Measurements from ENCODE around the gene ABLIM2. TPM values are rescaled to one million over a fixed set of nuclear protein-coding genes. Genes with fewer than 3 reads are reported as not detected.

The ABLIM2 gene
- total RNA-seq, 2 experiments from 2014 or later, result 0.76 TPM; not detected in 1

DNA sequence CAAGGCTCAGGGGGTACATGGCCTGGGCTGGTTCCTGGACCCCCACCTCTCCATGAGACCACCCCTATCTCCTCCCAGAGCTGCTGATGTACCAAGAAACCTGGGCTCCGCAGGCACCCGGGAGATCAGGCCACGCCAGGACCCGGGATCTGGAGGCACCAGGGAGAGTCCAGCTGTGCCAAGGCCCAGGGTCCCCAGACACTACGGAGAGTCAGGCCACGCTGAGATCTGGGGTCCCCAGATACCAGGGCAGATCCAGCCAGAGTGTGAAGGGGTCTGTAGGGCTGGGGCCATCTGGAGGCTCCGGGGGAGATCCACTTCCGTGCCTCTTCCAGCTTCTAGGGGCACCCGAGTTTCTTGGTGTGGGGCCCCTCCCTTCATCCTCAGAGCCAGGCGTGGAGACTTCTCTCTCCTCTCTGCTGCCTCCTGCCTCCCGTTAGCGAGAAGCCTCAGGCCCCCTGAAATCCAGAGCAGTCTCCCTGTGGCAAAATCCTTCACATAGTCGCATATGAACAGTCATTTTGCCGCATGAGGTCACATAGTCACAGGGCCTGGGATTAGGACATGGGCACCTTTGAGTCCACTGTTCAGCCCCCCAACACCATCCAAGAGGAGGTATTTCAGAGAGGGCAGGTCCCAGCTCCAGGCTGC is 9.7 kb downstream of the ABLIM2 start:
- POLR2A ChIA-PET, result no interaction called here
- TF ChIP-seq, protein P1, sequence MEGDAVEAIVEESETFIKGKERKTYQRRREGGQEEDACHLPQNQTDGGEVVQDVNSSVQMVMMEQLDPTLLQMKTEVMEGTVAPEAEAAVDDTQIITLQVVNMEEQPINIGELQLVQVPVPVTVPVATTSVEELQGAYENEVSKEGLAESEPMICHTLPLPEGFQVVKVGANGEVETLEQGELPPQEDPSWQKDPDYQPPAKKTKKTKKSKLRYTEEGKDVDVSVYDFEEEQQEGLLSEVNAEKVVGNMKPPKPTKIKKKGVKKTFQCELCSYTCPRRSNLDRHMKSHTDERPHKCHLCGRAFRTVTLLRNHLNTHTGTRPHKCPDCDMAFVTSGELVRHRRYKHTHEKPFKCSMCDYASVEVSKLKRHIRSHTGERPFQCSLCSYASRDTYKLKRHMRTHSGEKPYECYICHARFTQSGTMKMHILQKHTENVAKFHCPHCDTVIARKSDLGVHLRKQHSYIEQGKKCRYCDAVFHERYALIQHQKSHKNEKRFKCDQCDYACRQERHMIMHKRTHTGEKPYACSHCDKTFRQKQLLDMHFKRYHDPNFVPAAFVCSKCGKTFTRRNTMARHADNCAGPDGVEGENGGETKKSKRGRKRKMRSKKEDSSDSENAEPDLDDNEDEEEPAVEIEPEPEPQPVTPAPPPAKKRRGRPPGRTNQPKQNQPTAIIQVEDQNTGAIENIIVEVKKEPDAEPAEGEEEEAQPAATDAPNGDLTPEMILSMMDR (conservative IDR thresholded peaks at IDR 0.05; ENCODE audit: low read length), result no peak
- no peak for TF ChIP-seq EZH2phosphoT487 (IDR thresholded peaks at IDR 0.05; ENCODE audit: borderline replicate concordance, low read depth, low read length)
- no peak overlapping the region for H2AFZ ChIP-seq (ENCODE audit: low read length)
- no peak for DNase-seq (ENCODE audit: low spot score)
- CTCF ChIA-PET (ENCODE audit: unreplicated experiment), result no interaction called here
- H3K4me2 ChIP-seq (ENCODE audit: low read length), result no peak overlapping the region
- no peaks in the 10 kb centered on the region for H3K9me2 ChIP-seq (ENCODE audit: insufficient read depth, low read length)
- no peaks in the 10 kb centered on the region for H4K20me1 ChIP-seq (ENCODE audit: insufficient read depth, low read length)
- no peak overlapping the region for H3K27ac ChIP-seq (ENCODE audit: low read depth, low read length, poor library complexity, severe bottlenecking)
- no peaks in the 10 kb centered on the region for H3K9me3 ChIP-seq (ENCODE audit: low read length)
- H3K79me2 ChIP-seq (ENCODE audit: insufficient read depth, low read depth, low read length), result no peaks in the 10 kb centered on the region
- H3K36me3 ChIP-seq (ENCODE audit: insufficient read depth, low read length), result no peaks in the 10 kb centered on the region
- BruUV-seq (replicated peaks), result no TSS peak
- no peak overlapping the region for H3K4me3 ChIP-seq (ENCODE audit: low read depth, low read length, poor library complexity, severe bottlenecking)
- intact Hi-C loops (cut with micrococcal nuclease; ENCODE audit: unreplicated experiment), result no loop called here
- H3K4me1 ChIP-seq (ENCODE audit: insufficient read depth, low read length, poor library complexity, severe bottlenecking), result no peaks in the 10 kb centered on the region

DNA sequence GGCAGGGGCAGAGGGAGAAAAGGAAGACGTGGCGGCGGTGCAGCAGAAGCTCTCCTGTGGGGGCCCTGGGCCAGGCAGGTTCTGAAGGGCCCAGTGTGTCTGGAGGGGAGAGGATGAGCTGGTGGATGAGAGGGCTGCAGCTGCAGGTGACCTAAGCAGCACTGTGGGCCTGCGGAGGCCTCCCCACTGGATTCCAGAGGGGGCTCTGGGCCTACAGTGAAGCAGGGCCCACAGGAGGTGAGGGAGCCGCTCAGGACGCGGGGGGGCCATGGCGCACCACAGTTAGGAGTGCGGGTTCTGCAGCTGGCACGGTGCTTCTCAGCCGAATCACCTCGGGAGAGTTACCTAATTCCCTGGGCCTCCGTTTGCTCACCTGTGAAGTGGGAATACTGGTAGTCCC is 10.5 kb downstream of the ABLIM2 start:
- Histone ChIP-seq H4K20me1 (ENCODE audit: insufficient read depth, low read length) (no peaks in the 10 kb centered on the region), H3K4me1 (ENCODE audit: insufficient read depth, low read length, poor library complexity, severe bottlenecking) (no peaks in the 10 kb centered on the region), H3K4me3 (ENCODE audit: low read depth, low read length, poor library complexity, severe bottlenecking) (no peak overlapping the region), H3K4me2 (ENCODE audit: low read length) (no peak overlapping the region), H2AFZ (ENCODE audit: low read length) (no peak overlapping the region), H3K36me3 (ENCODE audit: insufficient read depth, low read length) (no peaks in the 10 kb centered on the region), H3K27ac (ENCODE audit: low read depth, low read length, poor library complexity, severe bottlenecking) (no peak overlapping the region), H3K9me2 (ENCODE audit: insufficient read depth, low read length) (no peaks in the 10 kb centered on the region), H3K9me3 (ENCODE audit: low read length) (no peaks in the 10 kb centered on the region), H3K79me2 (ENCODE audit: insufficient read depth, low read depth, low read length) (no peaks in the 10 kb centered on the region)
- TF ChIP-seq, protein P1 (conservative IDR thresholded peaks at IDR 0.05; ENCODE audit: low read length), result no peak
- TF ChIP-seq EZH2phosphoT487 (IDR thresholded peaks at IDR 0.05; ENCODE audit: borderline replicate concordance, low read depth, low read length), result no peak
- intact Hi-C loops (cut with micrococcal nuclease; ENCODE audit: unreplicated experiment), result no loop called here
- no peak for DNase-seq (ENCODE audit: low spot score)
- CTCF ChIA-PET (ENCODE audit: unreplicated experiment), result no interaction called here
- POLR2A ChIA-PET, result no interaction called here
- BruUV-seq (replicated peaks), result no TSS peak

DNA sequence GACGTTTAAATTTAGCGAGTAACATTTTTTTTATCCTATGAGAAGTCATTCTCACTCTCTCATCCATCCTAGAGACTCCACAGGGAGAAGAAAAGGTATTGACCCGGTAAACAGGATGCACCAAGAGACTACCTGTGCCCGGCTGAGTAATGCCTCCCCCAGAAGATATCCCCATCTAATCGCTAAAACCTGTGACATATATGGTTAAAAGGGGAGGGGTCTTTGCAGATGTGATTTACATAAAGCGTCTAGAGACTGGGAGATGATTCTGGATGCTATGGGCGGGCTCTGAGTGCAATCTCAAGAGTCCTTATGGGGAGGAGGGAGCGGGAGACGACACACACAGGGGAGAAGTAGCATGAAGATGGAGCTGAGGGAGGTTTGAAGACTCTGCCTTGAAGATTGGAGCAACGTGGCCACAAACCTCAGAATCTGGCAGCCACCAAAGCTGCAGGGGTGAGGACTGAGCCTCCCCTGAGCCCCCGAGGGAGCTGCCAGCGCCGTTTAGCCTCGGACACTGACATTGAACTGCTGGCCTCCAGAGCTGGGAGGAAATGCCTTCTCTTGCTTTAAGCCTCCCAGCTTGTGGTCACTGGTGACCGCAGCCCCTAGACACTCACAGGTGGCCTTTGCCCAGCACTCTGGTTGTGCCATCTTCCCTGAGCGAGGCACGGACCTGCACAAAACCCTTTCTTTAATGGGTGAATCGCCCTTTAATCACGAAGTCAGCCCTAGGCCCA is 11.2 kb downstream of the ABLIM2 start:
- BruUV-seq (replicated peaks), result no TSS peak

More for the DNA sequence above, 11.2 kb downstream of the ABLIM2 start:
- no peaks in the 10 kb centered on the region for H3K9me3 ChIP-seq (ENCODE audit: low read length)
- no peaks in the 10 kb centered on the region for H3K36me3 ChIP-seq (ENCODE audit: insufficient read depth, low read length)
- no peaks in the 10 kb centered on the region for H3K79me2 ChIP-seq (ENCODE audit: insufficient read depth, low read depth, low read length)
- no peak overlapping the region for H2AFZ ChIP-seq (ENCODE audit: low read length)
- no peaks in the 10 kb centered on the region for H3K9me2 ChIP-seq (ENCODE audit: insufficient read depth, low read length)
- H3K4me2 ChIP-seq (ENCODE audit: low read length), result no peak overlapping the region
- intact Hi-C loops (cut with micrococcal nuclease; ENCODE audit: unreplicated experiment), result no loop called here
- no peak overlapping the region for H3K27ac ChIP-seq (ENCODE audit: low read depth, low read length, poor library complexity, severe bottlenecking)
- CTCF ChIA-PET (ENCODE audit: unreplicated experiment), result no interaction called here
- DNase-seq (ENCODE audit: low spot score), result no peak
- H3K4me1 ChIP-seq (ENCODE audit: insufficient read depth, low read length, poor library complexity, severe bottlenecking), result no peaks in the 10 kb centered on the region
- POLR2A ChIA-PET, result no interaction called here
- no peaks in the 10 kb centered on the region for H4K20me1 ChIP-seq (ENCODE audit: insufficient read depth, low read length)
- H3K4me3 ChIP-seq (ENCODE audit: low read depth, low read length, poor library complexity, severe bottlenecking), result no peak overlapping the region
- TF ChIP-seq, protein P1 (conservative IDR thresholded peaks at IDR 0.05; ENCODE audit: low read length), result no peak
- TF ChIP-seq EZH2phosphoT487 (IDR thresholded peaks at IDR 0.05; ENCODE audit: borderline replicate concordance, low read depth, low read length), result no peak
